GM18502 (cell line): ENCODE data around the gene BEX3.
"Not testable (repeated sequence)": the region's sequence is repeated elsewhere in the genome, so short reads cannot be mapped to it uniquely, and the experiment has no call there.

Source experiments
- ATAC-seq: cut with Tn5 transposase; IDR thresholded peaks from one replicate; pipeline ENCODE4 v1.9.1; 2021; ENCODE audit warnings: mild to moderate bottlenecking; ENCODE audit not compliant: unreplicated experiment, poor library complexity

BEX3 gene

GRCh38 chrX:103376118-103376978, at the start of gene BEX3:
Gene BEX3, plus strand, starts transcription at chrX:103376538. Its CDS starts 984 bp downstream, at chrX:103377522.
- no peak for ATAC-seq

DNA sequence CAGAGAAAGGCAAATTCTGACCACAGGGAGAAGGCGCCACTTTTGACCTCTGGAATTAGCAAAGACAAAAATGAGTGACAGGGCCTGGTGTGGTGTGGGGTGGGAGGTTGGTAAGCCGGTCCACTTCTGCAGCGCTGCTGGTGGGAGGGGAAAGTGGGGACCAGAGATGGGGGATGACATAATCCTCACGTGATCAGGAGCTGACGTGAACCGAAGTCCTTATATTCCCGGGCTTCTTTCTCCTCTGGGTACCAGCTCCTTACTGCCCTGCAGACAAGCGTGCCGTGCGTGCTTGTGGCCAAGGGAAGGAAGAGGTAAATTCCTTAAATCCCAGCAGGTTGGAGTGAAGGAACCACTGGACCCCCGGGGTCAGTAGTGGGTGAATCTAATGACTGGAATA, 46.3 kb upstream of the BEX3 start, which contains the start of gene TCEAL7:
TSS of gene TCEAL7 (plus strand) at position 249 of the 400 bp plus-strand sequence. CDS start 1,165 bp downstream, outside the sequence.
- no peak for ATAC-seq

DNA sequence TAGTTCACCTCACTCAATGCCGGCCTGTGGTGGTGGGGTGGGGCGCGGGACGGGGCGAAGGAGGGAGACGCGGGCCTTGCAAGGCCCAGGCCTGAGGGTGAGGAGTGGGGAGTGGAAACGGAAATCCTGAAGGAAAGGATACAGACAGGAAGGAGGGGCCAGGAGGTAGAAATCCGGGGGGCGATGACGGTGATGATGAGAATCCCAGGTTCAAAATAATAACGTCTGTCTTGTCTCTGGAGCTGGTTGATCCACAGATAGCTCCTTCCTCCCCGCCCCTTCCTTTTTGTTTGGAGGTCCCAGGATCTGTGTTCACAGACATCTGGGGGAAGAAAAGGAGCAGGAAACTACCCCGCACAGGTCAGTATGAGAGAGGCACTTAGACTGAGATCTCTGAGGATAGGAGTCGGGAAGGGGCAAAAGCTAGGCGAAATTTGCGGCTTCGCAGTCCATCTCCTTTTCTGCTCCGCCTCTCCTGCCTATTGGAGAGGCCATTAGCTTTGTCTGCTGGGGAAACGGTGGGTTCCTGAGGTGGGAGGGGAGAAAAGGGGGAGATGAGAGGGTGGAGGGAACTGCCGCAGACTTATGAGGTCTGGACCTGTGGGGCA, 45.6 kb upstream of the BEX3 start:
- ATAC-seq: no peak

GRCh38 chrX:103338663-103339062, 37.7 kb upstream of the BEX3 start:
- no peak for ATAC-seq

GRCh38 chrX:103343105-103343504, 33.2 kb upstream of the BEX3 start:
- ATAC-seq: peak; percentile 65

- no peak for ATAC-seq
Observed at GRCh38 chrX:103344606-103345005, 31.7 kb upstream of the BEX3 start.

DNA sequence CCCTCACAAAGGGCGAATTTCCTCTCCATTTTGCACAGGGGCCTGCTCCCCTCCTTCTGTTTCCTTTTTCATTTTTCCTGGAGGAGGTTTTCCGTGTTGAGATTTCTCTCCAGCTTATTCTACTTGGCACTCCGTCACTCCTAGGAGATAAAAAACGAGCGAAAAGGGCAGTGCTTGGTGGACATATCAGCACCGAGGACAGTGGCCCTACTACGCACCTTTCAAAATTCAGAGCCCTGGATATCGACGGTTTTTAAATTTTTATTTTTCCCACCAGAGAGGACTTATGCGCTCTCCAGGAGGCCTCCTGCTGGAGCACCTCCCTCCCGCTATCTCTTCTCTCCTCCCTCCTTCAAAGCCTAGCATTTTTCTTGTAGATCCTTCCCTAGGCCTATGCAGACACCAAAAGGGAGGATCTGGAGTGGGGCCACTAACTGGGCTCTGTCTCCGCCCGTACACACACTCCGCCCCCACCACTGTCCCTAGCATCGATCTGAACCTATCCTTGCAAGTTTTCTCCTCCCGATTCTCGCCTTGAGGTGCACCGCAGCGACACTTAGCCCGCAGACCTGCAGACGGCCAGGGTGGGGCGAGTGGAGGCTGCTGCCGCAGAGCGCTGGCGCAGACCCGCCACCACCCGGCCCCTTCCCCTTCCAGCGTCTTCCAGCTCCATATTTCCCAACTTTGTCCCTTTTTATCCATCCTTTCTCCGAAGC, 28.5 kb upstream of the BEX3 start:
- ATAC-seq: no peak

DNA sequence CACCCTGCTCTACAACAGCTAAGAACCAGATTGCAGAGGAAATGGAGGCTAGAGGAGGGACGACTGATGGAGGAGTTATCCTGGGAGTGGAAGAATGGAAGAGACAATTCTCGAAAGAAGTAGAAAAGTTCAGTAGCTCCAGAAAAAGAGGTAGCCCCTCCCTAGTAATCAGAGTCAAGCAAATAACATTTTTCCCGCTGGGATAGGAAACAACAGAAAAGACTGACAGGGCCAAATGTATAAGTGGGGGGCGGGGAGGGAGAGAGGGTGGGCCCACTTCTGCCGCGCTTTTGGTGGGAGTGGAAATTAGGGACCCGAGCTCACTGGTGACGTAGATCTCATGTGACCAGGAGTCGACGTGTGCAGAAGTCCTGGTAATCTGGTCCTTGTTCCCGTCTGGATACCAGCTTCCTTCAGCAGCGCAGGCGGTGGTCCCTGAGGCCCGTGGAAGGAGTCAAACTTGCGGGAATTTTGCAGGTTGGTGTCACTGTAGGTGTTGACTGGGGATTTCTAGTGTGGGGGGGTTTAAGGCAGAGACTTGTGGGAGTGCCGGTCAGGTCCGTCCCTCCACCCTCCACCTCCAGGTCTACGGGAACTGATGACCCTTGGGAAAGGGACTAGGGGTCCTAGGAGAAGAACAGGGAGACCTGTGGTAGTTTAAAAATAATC, 20.1 kb upstream of the BEX3 start, which contains the start of gene TCEAL9:
TSS of gene TCEAL9 (plus strand) at position 377 of the 669 bp plus-strand sequence. CDS start 1,179 bp downstream, outside the sequence.
- ATAC-seq: peak; percentile 72

DNA sequence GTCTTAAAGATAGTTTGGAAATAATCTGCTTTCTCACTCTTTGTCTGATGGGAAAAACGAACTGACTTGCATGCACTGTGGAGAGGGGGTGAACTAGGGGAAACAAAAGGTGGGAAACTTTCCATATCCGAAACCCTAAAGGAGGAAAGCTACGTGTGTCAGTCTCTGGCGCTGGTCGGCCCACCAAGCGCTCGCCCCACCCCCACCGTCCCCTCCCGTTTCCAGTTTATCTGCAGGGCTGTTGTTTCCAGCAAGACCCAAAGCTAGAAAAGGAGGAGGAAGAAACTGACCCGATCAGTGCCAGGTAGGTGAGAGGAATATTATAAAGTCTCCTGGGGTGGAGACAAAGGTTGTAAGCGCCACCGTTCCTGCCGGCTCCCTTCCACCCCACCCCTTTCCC, 19.5 kb upstream of the BEX3 start:
- ATAC-seq: peak; percentile 17

- ATAC-seq: no peak
Observed at GRCh38 chrX:103357871-103358270, 18.5 kb upstream of the BEX3 start.

DNA sequence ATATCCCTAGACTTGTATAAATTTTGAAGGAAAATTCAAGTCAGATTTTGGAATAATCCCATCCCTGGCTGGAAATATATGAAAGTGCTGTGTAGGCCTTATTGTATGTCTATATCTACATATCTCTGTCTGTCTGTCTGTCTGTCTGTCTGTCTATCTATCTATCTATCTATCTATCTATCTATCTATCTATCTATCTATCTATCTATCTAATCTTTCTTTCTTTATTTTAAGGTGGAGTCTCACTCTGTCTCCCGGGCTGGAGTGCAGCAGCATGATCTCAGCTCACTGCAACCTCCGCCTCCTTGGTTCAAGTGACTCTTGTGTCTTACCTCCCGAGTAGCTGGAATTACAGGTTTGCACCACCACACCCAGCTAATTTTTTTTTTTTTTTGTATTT, 16.7 kb upstream of the BEX3 start:
- ATAC-seq: not testable (repeated sequence)

- ATAC-seq: no peak
Observed at GRCh38 chrX:103360092-103360491, 16.2 kb upstream of the BEX3 start.

DNA sequence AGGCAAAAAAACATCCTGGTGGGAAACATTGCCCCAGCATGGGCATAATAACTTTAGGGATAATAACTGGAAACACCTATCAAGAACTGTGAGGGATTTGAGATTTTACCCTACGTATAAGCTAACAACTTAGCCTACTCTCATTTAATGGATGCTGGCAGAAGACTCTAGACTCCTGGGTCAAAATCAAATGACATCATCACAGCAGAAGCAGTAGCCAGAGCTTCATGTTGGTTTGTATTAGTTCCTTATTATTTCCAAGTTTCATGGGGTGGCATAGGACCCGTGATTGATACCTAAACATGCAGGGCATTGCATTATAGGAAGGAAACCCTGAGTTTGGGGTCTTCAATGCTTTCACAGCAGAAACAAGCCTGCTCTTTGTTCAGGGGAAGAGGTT, 15.4 kb upstream of the BEX3 start:
- no peak for ATAC-seq

DNA sequence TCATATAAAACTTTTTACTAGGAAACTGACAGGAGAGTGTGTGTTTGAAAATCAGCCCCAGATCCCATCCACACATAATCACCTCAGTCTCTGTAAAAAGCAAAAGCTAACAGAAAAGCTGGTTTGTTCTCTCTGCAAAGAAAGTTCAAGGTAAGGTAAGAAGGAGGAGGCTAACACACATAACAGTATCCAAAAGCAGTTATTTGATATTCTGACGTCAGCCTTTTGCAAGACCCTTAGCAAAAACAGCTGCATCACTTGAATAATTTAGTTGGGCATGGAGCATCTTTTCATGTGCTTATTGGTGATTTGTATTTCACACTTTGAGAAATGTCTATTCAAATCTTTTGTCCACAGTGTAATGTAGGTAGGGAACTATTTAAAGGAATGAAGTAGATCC, 14.5 kb upstream of the BEX3 start:
- ATAC-seq: no peak

- no peak for ATAC-seq
Observed at GRCh38 chrX:103362474-103362873, 13.9 kb upstream of the BEX3 start.

DNA sequence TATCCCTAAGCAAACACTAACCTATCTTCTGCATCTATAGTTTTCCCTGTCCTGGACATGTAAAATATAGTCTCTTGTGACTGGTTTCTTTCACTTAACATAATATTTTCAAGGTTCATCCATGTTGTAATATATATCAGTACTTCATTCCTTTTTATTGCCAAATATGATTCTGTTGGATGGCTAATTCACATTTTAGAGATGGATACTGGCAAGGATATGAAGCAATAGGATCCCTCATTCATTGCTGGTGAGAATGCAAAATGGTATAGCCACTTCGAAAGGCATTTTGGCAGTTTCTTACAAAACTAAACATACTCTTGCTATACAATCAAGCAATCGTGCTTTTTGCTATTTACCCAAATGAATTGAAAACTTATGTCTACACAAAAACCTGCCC, 13.3 kb upstream of the BEX3 start:
- ATAC-seq: no peak

DNA sequence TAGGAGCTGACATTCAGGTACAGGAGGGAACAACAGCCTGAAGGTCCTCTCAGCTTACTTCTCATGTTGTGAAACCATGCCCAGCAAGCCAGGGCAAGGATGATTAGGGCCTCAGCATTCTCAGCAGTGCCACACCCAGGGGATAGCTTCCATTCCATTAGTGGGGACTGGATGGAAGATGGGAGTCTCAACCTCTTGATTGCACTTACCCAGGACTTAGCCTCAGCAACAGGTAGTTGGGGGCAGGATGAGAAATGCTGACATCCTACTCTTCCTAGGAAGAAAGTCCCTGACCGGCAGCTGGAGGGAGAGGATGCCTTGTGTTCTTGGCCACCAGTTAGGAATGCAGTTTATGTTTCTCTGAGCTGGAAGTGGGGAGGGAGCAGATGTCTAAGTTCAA, 8.8 kb upstream of the BEX3 start:
- ATAC-seq: no peak

DNA sequence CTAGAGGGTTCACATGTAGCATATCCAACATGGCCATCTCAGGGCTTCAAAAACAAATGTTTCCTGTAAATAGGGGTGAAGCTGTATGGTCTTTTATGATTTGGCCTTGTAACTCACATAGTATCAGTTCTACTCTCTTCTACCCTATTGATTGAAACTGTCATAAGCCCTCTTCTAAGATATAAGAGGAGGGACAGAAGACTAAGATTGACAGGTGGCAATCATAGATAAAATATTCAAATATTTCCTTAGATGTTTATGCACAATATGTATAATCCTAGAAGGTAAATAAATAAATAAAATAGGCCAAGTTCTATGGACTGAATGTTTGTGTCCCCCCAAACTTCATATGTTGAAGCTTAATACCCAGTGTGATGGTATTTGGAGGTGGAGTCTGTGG, 6.9 kb upstream of the BEX3 start:
- no peak for ATAC-seq

- no peak for ATAC-seq
Observed at GRCh38 chrX:103372886-103373285, 3.5 kb upstream of the BEX3 start.

DNA sequence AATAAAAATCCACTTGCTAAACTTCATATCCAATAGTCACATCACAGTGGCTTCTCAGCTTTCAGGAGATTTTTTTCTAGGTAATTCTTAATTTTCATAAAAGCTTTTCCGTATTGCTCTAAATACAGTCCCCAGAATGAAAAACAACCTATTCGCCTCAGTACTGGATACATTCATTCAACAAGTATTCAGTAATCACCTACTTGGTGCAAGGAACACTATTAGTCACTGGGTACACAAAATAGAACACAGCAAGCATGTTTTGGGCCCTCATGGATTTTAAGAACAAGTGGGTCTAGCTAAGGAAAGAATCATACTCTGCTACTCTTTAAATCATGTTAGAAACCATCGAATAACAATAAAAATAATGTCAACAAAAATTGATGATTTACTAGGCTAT, 2.8 kb upstream of the BEX3 start:
- ATAC-seq: no peak

- no peak for ATAC-seq
Observed at GRCh38 chrX:103376979-103377324, 614 bp downstream of the BEX3 start.
